Activated CD8-positive, alpha-beta memory T cell treated with anti-CD3 and anti-CD28 coated beads for 1 hour (primary cell): Measurements from ENCODE around the gene COL10A1.
A peak's percentile ranks its signal among the peaks of the same experiment; 100 is the strongest.
"Not testable (repeated sequence)": the region's sequence is repeated elsewhere in the genome, so short reads cannot be mapped to it uniquely, and the experiment has no call there.

Source experiments
- DNase-seq, 2 donors: peaks; one replicate each; pipeline ENCODE4 v3.0.0-alpha.2; 2020; ENCODE audit warnings: low read depth in 1 of 2; ENCODE audit errors: extremely low read depth in 1 of 2

Gene COL10A1

DNA sequence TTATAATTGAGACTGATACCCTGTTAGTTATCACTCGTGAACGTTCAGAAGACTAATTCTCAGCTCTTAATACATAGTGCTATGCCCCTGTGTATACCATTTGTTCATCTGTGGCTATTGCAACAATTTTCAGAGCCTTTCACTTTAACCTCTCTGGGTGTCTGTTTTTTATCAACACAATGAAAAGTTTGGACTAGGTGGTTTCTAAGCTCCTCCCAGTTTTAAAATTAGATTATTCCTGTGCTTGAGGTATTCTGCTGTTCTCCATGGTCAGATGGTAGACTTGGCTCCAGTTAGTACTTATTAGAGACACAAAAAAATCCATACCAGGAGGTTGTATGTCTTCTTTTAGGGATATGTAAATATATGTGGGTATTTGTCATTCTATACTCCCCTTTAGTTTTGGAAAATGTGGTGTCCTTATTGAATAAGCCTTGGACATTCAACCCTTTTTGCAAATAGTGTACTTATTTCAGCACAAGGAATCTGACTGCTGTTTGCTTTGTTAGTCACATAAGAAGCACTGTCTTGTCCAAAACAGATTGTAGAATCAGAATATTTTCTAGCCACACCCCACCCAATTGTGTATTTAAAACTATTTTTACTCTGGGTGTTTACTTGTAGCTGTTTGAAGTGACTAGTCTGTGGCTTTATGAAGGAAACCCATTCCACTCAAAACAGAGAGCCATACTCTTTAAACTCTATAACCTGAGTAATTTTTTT is 2.0 kb upstream of the COL10A1 start:
- DNase-seq = no peak

DNA sequence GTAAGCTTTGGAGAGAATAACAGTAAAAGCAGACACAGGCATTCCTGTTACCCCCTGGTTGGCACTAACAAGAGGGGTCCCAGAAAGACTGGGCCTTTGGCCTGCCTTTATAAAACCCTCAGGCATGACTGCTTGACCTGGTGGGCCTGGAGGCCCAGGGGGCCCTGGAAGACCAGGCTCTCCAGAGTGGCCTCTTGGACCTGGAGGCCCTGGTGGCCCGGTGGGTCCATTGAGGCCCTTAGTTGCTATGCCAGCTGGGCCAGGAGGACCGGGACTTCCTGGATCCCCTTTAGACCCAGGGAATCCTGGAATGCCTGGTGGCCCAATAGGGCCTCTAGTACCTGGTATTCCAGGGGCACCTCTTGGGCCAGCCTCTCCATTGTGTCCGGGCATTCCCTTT is 5.5 kb downstream of the COL10A1 start:
- DNase-seq = no peak

DNA sequence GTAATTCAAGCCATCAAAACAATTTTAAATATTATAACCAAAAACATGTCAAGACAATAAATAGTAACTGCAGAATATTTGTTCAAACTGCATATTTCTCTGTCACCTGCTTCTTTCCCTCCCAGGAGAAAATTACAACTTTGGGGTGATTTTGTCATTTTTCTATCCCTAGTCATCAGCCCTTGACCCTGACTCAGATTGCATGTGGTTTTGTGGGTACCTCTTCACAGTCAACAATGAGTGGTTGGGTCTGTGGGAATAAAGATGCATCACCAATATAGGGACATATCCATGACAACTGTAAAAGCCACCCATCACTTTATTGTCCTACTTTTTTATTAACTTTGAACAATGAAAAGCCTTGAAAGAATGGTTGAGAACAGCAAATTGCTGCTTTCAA is 7.3 kb downstream of the COL10A1 start:
- DNase-seq = no peak

DNA sequence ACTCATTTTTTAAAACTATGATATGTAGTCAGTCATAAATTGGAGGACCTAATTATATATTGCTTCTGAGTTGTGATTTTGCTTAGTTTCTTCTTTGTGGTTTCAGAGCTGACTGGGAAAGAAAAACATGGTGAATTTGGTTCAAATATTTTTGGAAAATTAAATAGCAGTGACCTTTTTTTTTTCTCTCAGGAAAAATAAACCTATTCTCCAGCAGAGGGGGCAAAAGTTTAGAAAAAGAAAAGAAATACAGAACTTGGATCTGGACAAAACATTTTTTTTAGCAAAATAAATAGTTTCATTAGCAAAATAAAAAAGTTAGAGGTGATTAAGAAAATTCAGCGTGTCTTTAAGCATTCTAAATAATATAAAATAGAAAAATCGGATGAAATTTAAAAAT is 10.2 kb downstream of the COL10A1 start:
- no peak for DNase-seq

DNA sequence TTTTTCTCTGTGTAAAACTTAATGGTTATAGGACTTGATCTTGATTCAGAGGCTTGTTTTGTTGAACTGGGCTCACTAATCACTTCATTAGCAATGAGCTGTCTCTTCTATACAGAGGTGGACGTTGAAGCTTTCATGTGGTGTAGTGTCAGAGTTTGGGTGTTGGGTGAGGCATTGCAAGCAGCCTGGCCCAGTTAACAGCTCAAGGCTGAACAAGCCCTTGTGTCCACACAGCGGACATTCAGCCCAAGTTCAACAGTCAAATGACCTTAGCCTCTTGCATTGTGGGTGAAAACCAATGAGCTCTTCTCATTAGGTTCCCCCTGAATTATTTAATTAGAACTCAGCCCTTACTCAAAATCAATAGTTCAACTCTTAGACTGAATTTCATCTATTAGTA is 12.5 kb downstream of the COL10A1 start:
- no peak for DNase-seq

DNA sequence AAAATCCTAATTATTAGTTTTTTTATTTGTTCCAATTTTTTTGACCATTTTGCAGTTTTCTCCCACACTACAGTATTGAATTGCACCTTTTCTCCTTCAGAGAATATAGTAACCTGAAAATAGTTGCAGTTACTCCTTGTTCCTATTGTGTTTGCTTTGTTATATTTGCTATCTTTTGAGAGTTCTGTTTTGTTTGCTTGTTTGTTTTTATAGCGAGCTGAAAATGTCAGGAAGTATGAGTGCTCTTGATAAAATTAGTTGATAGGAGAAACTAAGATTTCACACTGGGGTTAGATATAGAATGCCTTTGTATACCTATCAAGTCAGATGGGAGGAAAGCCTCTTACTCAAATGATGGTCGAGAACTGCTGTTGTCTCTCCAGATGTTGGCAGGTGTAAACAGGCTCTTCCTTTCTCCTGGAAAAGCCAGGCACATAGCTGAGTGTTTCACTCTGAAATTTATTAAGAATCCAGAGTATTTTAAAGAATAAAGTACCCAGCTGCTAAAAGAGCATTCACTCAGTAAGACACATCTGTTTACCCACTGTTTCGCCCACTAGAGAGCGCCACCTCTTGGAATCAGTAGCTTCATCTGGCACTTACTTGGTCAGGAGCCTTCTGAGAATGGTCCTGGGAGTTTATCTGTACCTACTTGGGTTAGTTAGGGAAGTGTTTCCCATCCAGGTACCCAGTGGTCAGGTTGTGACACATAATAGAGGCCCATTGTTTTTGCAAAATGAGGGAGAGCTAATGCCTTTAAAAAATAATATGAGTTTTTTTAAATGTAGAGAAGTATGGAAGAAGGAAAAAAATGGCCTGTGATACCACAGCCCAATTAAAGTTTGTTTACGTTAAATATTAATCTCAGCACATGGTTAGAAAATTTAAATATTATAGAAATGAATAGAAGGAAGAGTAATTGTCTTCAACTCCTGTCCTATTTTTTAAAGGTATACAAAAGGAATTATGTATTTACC is 14.1 kb downstream of the COL10A1 start:
- DNase-seq = no peak

GRCh38 chr6:116108836-116109235 is 17.1 kb downstream of the COL10A1 start:
- DNase-seq = no peak

- no peak for DNase-seq
Observed at GRCh38 chr6:116106146-116106545, 19.8 kb downstream of the COL10A1 start.

GRCh38 chr6:116105247-116105646 is 20.7 kb downstream of the COL10A1 start:
- DNase-seq = no peak

- no peak for DNase-seq
Observed at GRCh38 chr6:116104636-116105035, 21.3 kb downstream of the COL10A1 start.

DNA sequence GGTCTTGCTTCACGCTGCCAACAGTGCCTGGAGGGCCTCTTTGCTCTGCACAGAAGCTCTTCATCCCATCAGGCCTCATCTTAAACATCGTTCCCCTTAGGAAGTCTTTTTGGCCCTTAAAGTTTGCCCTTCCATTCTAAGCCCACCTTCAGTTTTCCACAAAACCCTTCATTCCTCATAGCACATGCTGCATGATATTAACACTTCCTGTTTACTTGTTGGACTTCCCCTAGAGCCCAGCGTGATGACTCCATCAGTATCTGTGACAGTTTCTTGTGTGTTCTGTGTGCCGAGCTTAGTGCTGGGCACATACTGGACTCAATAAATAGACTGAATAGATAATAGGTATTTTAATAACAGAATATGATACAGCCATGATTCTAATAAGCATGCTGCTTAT is 23.1 kb downstream of the COL10A1 start:
- DNase-seq = no peak

GRCh38 chr6:116101790-116102189 is 24.1 kb downstream of the COL10A1 start:
- DNase-seq = no peak

DNA sequence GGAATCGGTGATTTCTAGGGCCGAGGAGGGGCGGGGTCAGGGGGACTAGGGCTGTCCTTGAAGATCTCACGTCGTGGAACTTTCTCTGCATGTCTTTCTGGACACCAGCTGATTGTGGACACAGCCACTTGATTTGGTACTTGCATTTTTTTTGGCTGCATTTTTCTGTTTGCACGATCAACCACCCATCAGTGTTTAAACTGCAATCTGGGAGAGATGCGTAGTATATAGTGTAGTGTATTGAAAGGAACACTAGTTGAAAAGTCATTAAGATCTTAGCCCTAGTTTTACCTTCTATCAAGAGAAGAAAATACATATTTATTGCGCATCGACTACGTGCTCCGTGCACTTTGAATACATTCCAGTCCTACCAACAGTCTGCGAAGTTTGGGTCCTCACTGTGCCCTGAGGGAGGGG is 24.6 kb downstream of the COL10A1 start:
- peak in 1 of 2 donors; percentile 35 for DNase-seq

- DNase-seq = peak; percentile 41 to 76
Observed at GRCh38 chr6:116100419-116101301, 25.3 kb downstream of the COL10A1 start, which contains the start of gene NT5DC1. NT5DC1 (plus strand) TSS chr6:116100853; CDS start chr6:116100931, 78 bp downstream.

DNA sequence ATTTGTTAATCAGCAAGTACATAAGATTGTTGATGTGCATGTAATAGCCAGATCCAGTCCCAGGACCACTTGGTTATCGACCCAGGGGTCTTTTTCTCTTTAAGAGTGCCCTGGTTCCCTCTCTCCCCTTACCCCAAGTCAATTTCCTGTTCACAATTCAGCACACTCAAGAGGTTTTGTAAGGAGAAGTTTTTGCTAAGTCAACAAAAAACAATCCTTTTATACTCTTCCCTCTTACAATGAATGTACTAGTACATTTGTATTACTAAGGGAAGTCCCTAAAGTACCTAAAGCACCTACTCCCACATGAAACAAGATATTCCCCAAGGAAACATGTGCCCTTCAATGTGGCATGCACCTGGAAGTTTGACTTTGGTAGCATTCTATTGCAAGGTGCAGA is 26.9 kb downstream of the COL10A1 start:
- no peak for DNase-seq

- no peak for DNase-seq
Observed at GRCh38 chr6:116096979-116097816, 28.7 kb downstream of the COL10A1 start.

DNA sequence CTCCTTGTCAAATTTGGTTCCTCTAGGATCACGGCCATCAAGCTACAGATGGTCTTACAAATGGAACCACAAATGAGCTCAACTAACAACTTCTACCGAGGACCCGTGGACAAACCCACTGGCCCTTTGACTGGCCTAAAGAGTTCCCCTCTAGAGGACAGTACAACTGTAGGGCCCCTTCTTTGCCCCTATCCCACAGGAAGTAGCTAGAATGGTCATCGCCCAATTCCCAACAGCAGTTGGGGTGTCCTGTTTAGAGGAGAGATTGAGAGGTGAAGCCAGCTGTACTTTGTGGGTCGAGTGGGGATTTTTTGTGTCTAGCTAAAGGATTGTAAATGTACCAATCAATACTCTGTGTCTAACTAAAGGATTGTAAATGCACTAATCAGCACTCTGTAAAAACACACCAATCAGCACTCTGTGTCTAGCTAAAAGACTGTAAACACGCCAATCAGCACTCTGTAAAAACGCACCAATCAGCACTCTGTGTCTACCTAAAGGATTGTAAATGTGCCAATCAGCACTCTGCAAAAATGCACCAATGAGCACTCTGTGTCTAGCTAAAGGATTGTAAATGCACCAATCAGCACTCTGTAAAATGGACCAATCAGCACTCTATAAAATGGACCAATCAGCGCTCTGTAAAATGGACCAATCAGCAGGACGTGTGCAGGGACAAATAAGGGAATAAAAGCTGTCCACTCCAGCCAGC is 29.7 kb downstream of the COL10A1 start:
- not testable (repeated sequence) for DNase-seq

GRCh38 chr6:116094041-116094440 is 31.9 kb downstream of the COL10A1 start:
- DNase-seq = no peak

GRCh38 chr6:116090251-116090650 is 35.7 kb downstream of the COL10A1 start:
- DNase-seq = no peak
